ENCODE measurements around the gene HSD11B1. TPM values are rescaled to one million over a fixed set of nuclear protein-coding genes. Genes with fewer than 3 reads are reported as not detected.

The HSD11B1 gene
- total RNA-seq, 4 donors from 2014 or later, result 26.2 to 88.5 (median 52.0) TPM

DNA sequence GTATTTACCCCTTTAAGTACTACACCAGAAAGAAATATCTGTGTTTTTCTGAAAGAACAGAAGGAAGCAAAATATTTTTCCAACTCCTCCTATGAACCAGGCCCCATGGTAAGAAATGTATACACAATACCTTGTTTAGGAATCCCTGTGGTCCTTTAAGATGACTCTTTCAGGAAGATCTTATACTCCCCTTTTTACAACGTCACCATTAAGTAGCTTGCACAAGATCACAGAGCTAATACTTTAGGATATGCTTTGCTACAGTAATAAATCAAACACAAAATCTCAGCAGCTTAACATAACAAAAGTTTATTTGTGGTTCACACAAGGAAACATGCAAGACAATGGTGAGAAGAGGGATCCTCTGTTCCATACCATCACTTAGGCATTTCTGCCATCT, 43.6 kb upstream of the HSD11B1 start:
- H3K9me3 ChIP-seq, result no peaks in the 10 kb centered on the region
- peaks cover 3% of the 10 kb centered on the region for H3K27me3 ChIP-seq
- no peak for DNase-seq (ENCODE audit: low spot score in 2 of 2)
- H3K36me3 ChIP-seq, result no peaks in the 10 kb centered on the region
- peaks cover 12% of the 10 kb centered on the region for H3K4me1 ChIP-seq
- 46% methylated on average over 1 of the region's 1 CpG for WGBS
- no peak overlapping the region for H3K27ac ChIP-seq
- TF ChIP-seq POLR2A (IDR thresholded peaks at IDR 0.05) (no peak), POLR2AphosphoS5 (IDR thresholded peaks at IDR 0.05) (no peak), EP300 (IDR thresholded peaks at IDR 0.05) (no peak)
- TF ChIP-seq, protein P1, sequence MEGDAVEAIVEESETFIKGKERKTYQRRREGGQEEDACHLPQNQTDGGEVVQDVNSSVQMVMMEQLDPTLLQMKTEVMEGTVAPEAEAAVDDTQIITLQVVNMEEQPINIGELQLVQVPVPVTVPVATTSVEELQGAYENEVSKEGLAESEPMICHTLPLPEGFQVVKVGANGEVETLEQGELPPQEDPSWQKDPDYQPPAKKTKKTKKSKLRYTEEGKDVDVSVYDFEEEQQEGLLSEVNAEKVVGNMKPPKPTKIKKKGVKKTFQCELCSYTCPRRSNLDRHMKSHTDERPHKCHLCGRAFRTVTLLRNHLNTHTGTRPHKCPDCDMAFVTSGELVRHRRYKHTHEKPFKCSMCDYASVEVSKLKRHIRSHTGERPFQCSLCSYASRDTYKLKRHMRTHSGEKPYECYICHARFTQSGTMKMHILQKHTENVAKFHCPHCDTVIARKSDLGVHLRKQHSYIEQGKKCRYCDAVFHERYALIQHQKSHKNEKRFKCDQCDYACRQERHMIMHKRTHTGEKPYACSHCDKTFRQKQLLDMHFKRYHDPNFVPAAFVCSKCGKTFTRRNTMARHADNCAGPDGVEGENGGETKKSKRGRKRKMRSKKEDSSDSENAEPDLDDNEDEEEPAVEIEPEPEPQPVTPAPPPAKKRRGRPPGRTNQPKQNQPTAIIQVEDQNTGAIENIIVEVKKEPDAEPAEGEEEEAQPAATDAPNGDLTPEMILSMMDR (IDR thresholded peaks at IDR 0.05), result no peak
- H3K4me3 ChIP-seq, result no peak overlapping the region

DNA sequence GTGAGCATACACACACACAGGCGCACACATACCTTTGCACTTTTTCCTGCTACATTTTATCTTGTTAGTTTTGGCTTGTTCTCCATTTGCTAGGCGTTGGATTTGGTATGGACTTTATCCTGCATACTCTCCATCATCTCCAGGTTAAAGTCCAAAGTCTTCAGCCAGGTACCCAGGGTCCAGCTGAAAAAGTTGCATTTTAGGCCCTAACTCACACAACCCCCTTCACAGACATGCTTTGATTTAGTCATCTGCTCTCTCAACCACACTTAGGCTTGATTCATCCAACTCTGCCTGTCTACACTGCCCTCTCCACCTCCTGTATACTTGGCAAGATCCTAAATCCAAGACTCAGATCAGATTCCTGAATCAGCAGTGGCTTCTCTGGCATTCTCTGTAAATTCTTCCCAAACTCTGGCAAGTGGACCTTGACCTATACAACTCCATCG, 41.7 kb upstream of the HSD11B1 start:
- DNase-seq (ENCODE audit: low spot score in 2 of 2), result no peak
- no peak overlapping the region for H3K4me3 ChIP-seq
- H3K27ac ChIP-seq, result no peak overlapping the region
- H3K36me3 ChIP-seq, result no peaks in the 10 kb centered on the region
- TF ChIP-seq POLR2A (IDR thresholded peaks at IDR 0.05), result no peak
- TF ChIP-seq POLR2AphosphoS5 (IDR thresholded peaks at IDR 0.05), result no peak
- TF ChIP-seq, protein P1 (IDR thresholded peaks at IDR 0.05), result no peak
- no peak for TF ChIP-seq EP300 (IDR thresholded peaks at IDR 0.05)
- 93% methylated on average over 3 of the region's 3 CpGs for WGBS
- no peaks in the 10 kb centered on the region for H3K9me3 ChIP-seq
- H3K27me3 ChIP-seq, result peaks cover 3% of the 10 kb centered on the region
- H3K4me1 ChIP-seq, result peaks cover 8% of the 10 kb centered on the region

DNA sequence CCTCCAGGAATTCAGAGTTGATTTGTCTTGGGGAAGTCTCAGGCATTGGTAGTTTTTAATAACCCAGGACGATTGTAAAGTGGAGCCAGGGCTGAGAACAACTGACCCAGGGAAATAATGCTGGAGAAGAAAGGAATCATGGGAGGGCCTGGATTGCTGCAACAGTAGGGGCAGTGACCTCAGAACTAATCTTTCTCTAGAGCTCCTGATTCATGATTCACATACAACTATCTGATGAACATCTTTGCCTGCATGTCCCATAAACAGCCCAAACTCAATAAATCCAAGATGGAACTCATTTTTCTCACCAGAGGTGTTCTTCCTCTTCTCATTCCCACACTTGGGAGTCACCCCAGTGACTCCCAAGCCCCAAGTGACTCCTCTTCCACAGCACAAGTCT, 37.5 kb upstream of the HSD11B1 start:
- no peaks in the 10 kb centered on the region for H3K27me3 ChIP-seq
- DNase-seq (ENCODE audit: low spot score in 2 of 2), result no peak
- no peaks in the 10 kb centered on the region for H3K9me3 ChIP-seq
- TF ChIP-seq POLR2A (IDR thresholded peaks at IDR 0.05), result no peak
- no peak for TF ChIP-seq POLR2AphosphoS5 (IDR thresholded peaks at IDR 0.05)
- TF ChIP-seq, protein P1 (IDR thresholded peaks at IDR 0.05), result no peak
- no peak for TF ChIP-seq EP300 (IDR thresholded peaks at IDR 0.05)
- H3K27ac ChIP-seq, result no peak overlapping the region
- no peaks in the 10 kb centered on the region for H3K36me3 ChIP-seq
- no peaks in the 10 kb centered on the region for H3K4me1 ChIP-seq
- 86% methylated on average over 1 of the region's 1 CpG for WGBS
- no peak overlapping the region for H3K4me3 ChIP-seq

DNA sequence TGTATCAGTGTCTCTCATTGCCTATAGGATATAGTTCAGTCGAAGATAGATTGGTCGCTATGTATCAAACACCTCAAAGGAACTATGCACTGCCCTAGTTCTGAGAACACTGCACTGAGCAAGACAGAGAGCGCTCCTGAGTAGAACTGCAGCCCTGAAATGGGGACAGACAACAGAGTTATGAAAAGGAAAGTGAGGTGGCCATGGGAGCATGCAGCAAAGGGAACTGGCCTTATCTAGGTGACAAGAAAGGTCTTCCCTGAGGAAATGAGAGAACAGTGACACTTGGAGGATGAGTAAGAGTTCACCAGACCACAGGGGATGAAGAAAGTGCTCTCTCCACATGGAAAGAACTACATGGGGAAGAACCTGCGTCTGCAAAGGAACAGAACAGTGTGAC, 36.9 kb upstream of the HSD11B1 start:
- no peak for DNase-seq (ENCODE audit: low spot score in 2 of 2)
- Histone ChIP-seq H3K27ac (no peak overlapping the region), H3K4me1 (no peaks in the 10 kb centered on the region), H3K9me3 (no peaks in the 10 kb centered on the region), H3K27me3 (no peaks in the 10 kb centered on the region), H3K36me3 (no peaks in the 10 kb centered on the region), H3K4me3 (no peak overlapping the region)
- TF ChIP-seq POLR2A (IDR thresholded peaks at IDR 0.05) (no peak), EP300 (IDR thresholded peaks at IDR 0.05) (no peak), POLR2AphosphoS5 (IDR thresholded peaks at IDR 0.05) (no peak)
- TF ChIP-seq, protein P1 (IDR thresholded peaks at IDR 0.05), result no peak
- WGBS, result 93% methylated on average over 4 of the region's 4 CpGs

DNA sequence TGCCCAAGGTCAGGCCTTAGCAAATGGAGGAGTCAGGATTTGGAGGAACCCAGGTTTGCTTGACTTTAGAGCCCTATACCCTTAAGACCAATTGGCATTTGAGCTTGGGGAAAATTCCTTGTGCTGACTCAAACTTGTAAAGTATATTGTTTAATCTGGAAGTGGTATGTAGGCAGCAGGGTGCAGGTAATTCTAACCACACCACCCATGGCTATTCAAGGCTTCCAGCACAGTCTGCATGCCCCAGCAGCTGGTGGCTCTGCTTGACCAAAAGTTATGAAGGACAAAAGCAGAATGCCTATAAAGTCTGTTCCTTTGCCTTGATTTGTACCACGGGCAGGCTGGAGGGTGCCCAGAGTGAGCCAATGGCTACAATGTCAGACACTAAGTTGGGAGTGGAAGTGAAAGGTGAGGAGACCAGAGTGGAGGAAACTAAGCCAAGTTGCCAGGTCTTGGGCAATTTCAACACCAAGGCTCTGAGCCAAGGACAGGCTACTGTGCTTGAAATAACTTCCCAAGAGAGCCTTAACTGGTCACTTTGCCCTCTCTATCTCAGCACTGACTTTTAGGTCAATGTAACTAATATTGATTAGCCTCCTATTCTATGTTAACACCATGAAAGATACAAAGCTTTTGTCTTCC, 34.1 kb upstream of the HSD11B1 start:
- H3K4me1 ChIP-seq, result peaks cover 26% of the 10 kb centered on the region
- no peaks in the 10 kb centered on the region for H3K36me3 ChIP-seq
- no peak for DNase-seq (ENCODE audit: low spot score in 2 of 2)
- no peaks in the 10 kb centered on the region for H3K27me3 ChIP-seq
- no peaks in the 10 kb centered on the region for H3K9me3 ChIP-seq
- 79% methylated on average over 1 of the region's 1 CpG for WGBS
- TF ChIP-seq POLR2A (IDR thresholded peaks at IDR 0.05), result no peak
- H3K27ac ChIP-seq, result no peak overlapping the region
- H3K4me3 ChIP-seq, result no peak overlapping the region
